Measurements from ENCODE around the gene ARPP21.

ARPP21 gene

GRCh38 chr3:35739964-35740527 is 100.7 kb downstream of the ARPP21 start:
- Mint-ChIP-seq H3K9me3 (no peaks in the 10 kb centered on the region), H3K4me3 (no peak overlapping the region), H3K27ac (peak overlapping the region; percentile 7), H3K36me3 (ENCODE audit: low read depth) (no peaks in the 10 kb centered on the region), H3K27me3 (ENCODE audit: low read depth, poor library complexity) (peaks cover 9% of the 10 kb centered on the region), H3K4me1 (peaks cover 36% of the 10 kb centered on the region)
- no peak for DNase-seq
- no peak for TF ChIP-seq CTCF (IDR thresholded peaks at IDR 0.05)

DNA sequence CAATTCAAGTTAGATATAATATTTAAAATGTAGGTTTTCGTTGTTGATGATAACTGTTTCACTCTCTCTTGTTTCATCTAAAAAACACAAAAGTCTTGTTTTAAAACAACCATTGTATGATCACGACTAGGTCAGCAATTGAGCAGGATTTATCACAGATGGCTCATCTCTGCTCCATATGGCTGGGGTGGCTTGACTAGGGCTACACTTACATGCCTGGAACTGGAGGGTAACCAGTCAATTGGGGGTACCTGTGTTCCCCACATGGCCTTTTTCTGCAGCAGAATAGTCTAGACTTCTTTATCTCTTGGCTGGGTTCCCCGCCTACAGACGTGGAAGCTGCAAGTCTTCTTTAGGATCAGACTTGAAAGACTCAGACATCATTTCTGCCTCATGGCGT is 103.9 kb downstream of the ARPP21 start:
- no peak for DNase-seq
- Mint-ChIP-seq H3K9me3 (no peaks in the 10 kb centered on the region), H3K4me3 (no peak overlapping the region), H3K36me3 (ENCODE audit: low read depth) (no peaks in the 10 kb centered on the region), H3K27ac (no peak overlapping the region), H3K27me3 (ENCODE audit: low read depth, poor library complexity) (peaks cover 6% of the 10 kb centered on the region), H3K4me1 (peaks cover 35% of the 10 kb centered on the region)
- TF ChIP-seq CTCF (IDR thresholded peaks at IDR 0.05), result no peak

GRCh38 chr3:35744419-35744818 is 105.1 kb downstream of the ARPP21 start:
- peaks cover 6% of the 10 kb centered on the region for H3K27me3 Mint-ChIP-seq (ENCODE audit: low read depth, poor library complexity)
- no peak overlapping the region for H3K27ac Mint-ChIP-seq
- peaks cover 38% of the 10 kb centered on the region for H3K4me1 Mint-ChIP-seq
- peak; percentile 21 for DNase-seq
- TF ChIP-seq CTCF (IDR thresholded peaks at IDR 0.05), result no peak
- H3K4me3 Mint-ChIP-seq, result no peak overlapping the region
- H3K36me3 Mint-ChIP-seq (ENCODE audit: low read depth), result no peaks in the 10 kb centered on the region
- H3K9me3 Mint-ChIP-seq, result no peaks in the 10 kb centered on the region

DNA sequence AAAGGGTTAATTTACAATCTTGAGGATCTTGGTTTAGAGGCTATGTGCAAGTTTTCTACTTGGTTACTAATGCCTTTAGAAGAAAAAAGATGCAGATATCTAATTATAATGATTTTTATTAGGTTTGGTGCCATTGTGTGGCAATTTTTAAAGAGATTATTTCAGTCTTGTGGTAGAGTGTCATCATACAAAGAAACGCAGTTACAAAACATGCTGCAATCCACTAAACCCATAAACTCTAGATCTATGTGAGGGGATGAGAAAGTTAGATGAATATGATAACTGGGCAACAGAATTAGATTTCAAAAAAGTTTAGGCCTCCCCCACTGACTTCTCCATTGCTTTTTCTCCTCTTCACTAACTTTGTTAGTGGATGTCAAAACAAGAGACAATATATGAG is 106.0 kb downstream of the ARPP21 start:
- Mint-ChIP-seq H3K4me3 (no peak overlapping the region), H3K4me1 (peaks cover 38% of the 10 kb centered on the region), H3K9me3 (no peaks in the 10 kb centered on the region), H3K36me3 (ENCODE audit: low read depth) (no peaks in the 10 kb centered on the region), H3K27me3 (ENCODE audit: low read depth, poor library complexity) (peaks cover 6% of the 10 kb centered on the region), H3K27ac (no peak overlapping the region)
- DNase-seq, result no peak
- TF ChIP-seq CTCF (IDR thresholded peaks at IDR 0.05), result no peak

DNA sequence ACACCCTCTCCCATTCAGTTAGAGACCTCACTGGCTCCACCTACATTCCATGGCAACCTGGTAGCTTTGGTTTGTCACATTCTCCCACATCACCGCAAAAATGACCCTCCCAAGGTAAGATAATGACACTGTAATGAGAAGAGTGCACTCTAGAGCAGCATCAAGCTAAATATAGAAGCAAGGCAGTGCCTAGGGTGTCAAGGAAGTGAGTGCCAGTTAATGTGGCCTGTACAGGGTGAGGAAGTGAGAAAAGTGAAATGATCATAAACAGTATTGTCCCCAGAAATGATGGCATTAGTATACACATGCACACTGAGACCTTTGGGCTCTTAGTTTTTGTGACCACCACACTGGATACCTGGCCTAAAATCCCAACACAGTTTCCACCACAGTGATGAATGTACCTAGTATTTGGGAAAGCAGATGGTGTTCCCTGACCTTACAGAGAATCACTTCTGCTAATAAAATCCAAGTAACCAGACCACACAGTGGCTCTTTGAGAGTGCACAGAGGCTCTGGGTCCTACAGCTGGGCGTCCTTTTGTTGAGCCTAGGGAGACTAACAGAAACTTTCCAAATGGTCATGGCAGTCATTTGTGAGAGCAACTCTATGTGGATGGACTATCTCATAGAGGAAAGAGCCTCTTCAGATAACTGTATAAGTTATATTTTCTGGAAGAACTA is 106.6 kb downstream of the ARPP21 start:
- H3K27me3 Mint-ChIP-seq (ENCODE audit: low read depth, poor library complexity), result peaks cover 6% of the 10 kb centered on the region
- H3K4me3 Mint-ChIP-seq, result no peak overlapping the region
- no peaks in the 10 kb centered on the region for H3K9me3 Mint-ChIP-seq
- peak overlapping the region; percentile 39 for H3K27ac Mint-ChIP-seq
- no peaks in the 10 kb centered on the region for H3K36me3 Mint-ChIP-seq (ENCODE audit: low read depth)
- no peak for DNase-seq
- H3K4me1 Mint-ChIP-seq, result peaks cover 42% of the 10 kb centered on the region
- no peak for TF ChIP-seq CTCF (IDR thresholded peaks at IDR 0.05)

GRCh38 chr3:35746492-35746891 is 107.2 kb downstream of the ARPP21 start:
- Mint-ChIP-seq H3K9me3 (no peaks in the 10 kb centered on the region), H3K27me3 (ENCODE audit: low read depth, poor library complexity) (peaks cover 6% of the 10 kb centered on the region), H3K4me3 (no peak overlapping the region), H3K4me1 (peaks cover 47% of the 10 kb centered on the region), H3K27ac (no peak overlapping the region), H3K36me3 (ENCODE audit: low read depth) (no peaks in the 10 kb centered on the region)
- DNase-seq, result no peak
- TF ChIP-seq CTCF (IDR thresholded peaks at IDR 0.05), result no peak

All from nephron progenitor cell (in vitro differentiated cells).